Stomach (tissue), 9 donors: ENCODE measurements around the gene AFDN. TPM values are rescaled to one million over a fixed set of nuclear protein-coding genes. Genes with fewer than 3 reads are reported as not detected.

Experiments used
- DNase-seq, 2 donors: peaks; one replicate each; pipeline versions ENCODE4 v3.0.0 to v3.0.0-alpha.2; 2013 to 2019
- H3K27ac ChIP-seq, 5 donors: fragments of 200-600 bp in 4 of 5; sonication (generic) in 4 of 5; one replicate each; pipeline ENCODE4 v1.5.1; 2013 to 2019; ENCODE audit warnings: mild to moderate bottlenecking in 1 of 5, moderate library complexity in 1 of 5
- H3K27me3 ChIP-seq, 3 donors: fragments of 200-600 bp; sonication (generic); one replicate each; pipeline ENCODE4 v1.5.1; 2017 to 2019; ENCODE audit warnings: mixed run types in 1 of 3
- H3K36me3 ChIP-seq, 4 donors: fragments of 200-600 bp; sonication (generic); 1 replicate in 3 of 4; 2 replicates in 1 of 4; pipeline ENCODE4 v1.5.1; 2016 to 2019
- H3K4me1 ChIP-seq, 4 donors: fragments of 200-600 bp; sonication (generic); one replicate each; pipeline ENCODE4 v1.5.1; 2016 to 2019
- H3K4me3 ChIP-seq, 4 donors: fragments of 200-600 bp; sonication (generic) in 3 of 4; one replicate each; pipeline ENCODE4 v1.5.1; 2016 to 2019; ENCODE audit warnings: mild to moderate bottlenecking in 1 of 4
- H3K9me3 ChIP-seq, 4 donors: fragments of 200-600 bp; sonication (generic); one replicate each; pipeline ENCODE4 v1.5.1; 2016 to 2019
- CTCF ChIP-seq, 7 experiments: fragments of 450-650 bp in 4 of 7; fragments of 200-600 bp in 3 of 7; sonication (generic) in 3 of 7; IDR thresholded peaks; one replicate each; pipeline ENCODE4 v1.5.1; 2016 to 2019; ENCODE audit warnings: antibody characterized with exemption in 7 of 7, control low read depth in 2 of 7, mild to moderate bottlenecking in 1 of 7
- EP300 ChIP-seq: sonication (generic); formaldehyde crosslinking; IDR thresholded peaks from one replicate; pipeline ENCODE4 v1.6.1; 2017; ENCODE audit warnings: antibody characterized with exemption
- POLR2A ChIP-seq, 4 donors: fragments of 450-650 bp; IDR thresholded peaks; one replicate each; pipeline ENCODE4 v1.6.1; 2016; ENCODE audit warnings: antibody characterized with exemption in 4 of 4, control low read depth in 2 of 4, mild to moderate bottlenecking in 1 of 4, moderate library complexity in 1 of 4
- POLR2AphosphoS5 ChIP-seq, 3 donors: sonication (generic); formaldehyde crosslinking; IDR thresholded peaks; one replicate each; pipeline ENCODE4 v1.6.1; 2016; ENCODE audit warnings: antibody characterized with exemption in 3 of 3
- WGBS, 5 donors: extraction: QIAGEN DNeasy Blood & Tissue Kit in 3 of 5; methylation state at CpG; one replicate each; pipeline versions ENCODE4 v1.1.5 to v1.1.7; 2013 to 2018; 5-methylcytosine and 5-hydroxymethylcytosine counted together
- intact Hi-C: fragments of 100-400 bp; cut with DNase I; formaldehyde crosslinking; loops from one replicate; pipeline ENCODE4 v1.15.1; 2023; ENCODE audit warnings: low total_unique reads
- polyA plus RNA-seq, 3 donors: library from polyadenylated mRNA; stranded (reverse); fragments of 200-250 nt; gene quantifications; one replicate each; pipeline ENCODE4 v1.2.3, GENCODE V29; 2013
- total RNA-seq, 5 donors: library from RNA; depleted of rRNA; stranded (reverse); fragments of >200 nt; gene quantifications; one replicate each; pipeline versions ENCODE4 v1.1.0 to v1.2.3, GENCODE V29; 2014 to 2016
- donor health status: healthy with polysubstance abuse.
- donor health status: Bipolar disorder and iron deficiency.
- donor health status: healthy.

Gene AFDN
- total and polyA plus RNA-seq, 8 donors = 24.8 to 521 (median 114) TPM

GRCh38 chr6:167993169-167993568, 166.5 kb downstream of the AFDN start:
- H3K36me3 ChIP-seq = no peaks in the 10 kb centered on the region
- peak in 1 of 2 donors; percentile 49 for DNase-seq
- intact Hi-C loops = no loop called here
- peak overlapping the region in 1 of 5 donors; percentile 8 for H3K27ac ChIP-seq
- peaks cover 0 to 12% (median 0%) of the 10 kb centered on the region in 3 donors for H3K27me3 ChIP-seq
- no peak overlapping the region for H3K4me3 ChIP-seq
- TF ChIP-seq CTCF (IDR thresholded peaks at IDR 0.05) (no peak), POLR2AphosphoS5 (IDR thresholded peaks at IDR 0.05) (peak in 2 of 3 donors; percentile 4 to 14)
- WGBS, 5 donors = 78 to 94% (median 87%) methylated on average over 16 of the region's 16 CpGs
- no peaks in the 10 kb centered on the region for H3K4me1 ChIP-seq
- H3K9me3 ChIP-seq = no peaks in the 10 kb centered on the region

- H3K27ac ChIP-seq = no peak overlapping the region
- H3K27me3 ChIP-seq = peaks cover 0 to 13% (median 0%) of the 10 kb centered on the region in 3 donors
- WGBS, 5 donors = 65 to 83% (median 71%) methylated on average over 11 of the region's 11 CpGs
- no peaks in the 10 kb centered on the region for H3K4me1 ChIP-seq
- no peaks in the 10 kb centered on the region for H3K9me3 ChIP-seq
- no peak for TF ChIP-seq CTCF (IDR thresholded peaks at IDR 0.05)
- TF ChIP-seq EP300 = no peak
- no peak for TF ChIP-seq POLR2AphosphoS5 (IDR thresholded peaks at IDR 0.05)
- no peak for TF ChIP-seq POLR2A (IDR thresholded peaks at IDR 0.05)
- intact Hi-C loops = no loop called here
- H3K4me3 ChIP-seq = no peak overlapping the region
- no peaks in the 10 kb centered on the region for H3K36me3 ChIP-seq
- DNase-seq = no peak
These were observed 167.1 kb downstream of the AFDN start for GRCh38 chr6:167993831-167994230.

GRCh38 chr6:167995302-167995701, 168.6 kb downstream of the AFDN start:
- TF ChIP-seq EP300 = no peak
- TF ChIP-seq POLR2A (IDR thresholded peaks at IDR 0.05) = no peak
- TF ChIP-seq CTCF (IDR thresholded peaks at IDR 0.05) = no peak
- no peak for TF ChIP-seq POLR2AphosphoS5 (IDR thresholded peaks at IDR 0.05)
- intact Hi-C loops = no loop called here
- H3K27me3 ChIP-seq = peaks cover 0 to 16% (median 0%) of the 10 kb centered on the region in 3 donors
- no peak overlapping the region for H3K4me3 ChIP-seq
- DNase-seq = no peak
- H3K4me1 ChIP-seq = no peaks in the 10 kb centered on the region
- no peaks in the 10 kb centered on the region for H3K36me3 ChIP-seq
- 84 to 91% (median 89%) methylated on average over 6 to 12 of the region's 12 CpGs for WGBS, 5 donors
- no peaks in the 10 kb centered on the region for H3K9me3 ChIP-seq
- H3K27ac ChIP-seq = no peak overlapping the region

- Histone ChIP-seq H3K27me3 (peaks cover 0 to 19% (median 0%) of the 10 kb centered on the region in 3 donors), H3K36me3 (no peaks in the 10 kb centered on the region), H3K4me1 (no peaks in the 10 kb centered on the region), H3K27ac (no peak overlapping the region), H3K4me3 (no peak overlapping the region), H3K9me3 (no peaks in the 10 kb centered on the region)
- WGBS, 5 donors = 94 to 96% (median 95%) methylated on average over 13 to 22 of the region's 22 CpGs
- no peak for DNase-seq
- intact Hi-C loops = no loop called here
- TF ChIP-seq EP300 (no peak), POLR2AphosphoS5 (IDR thresholded peaks at IDR 0.05) (no peak), CTCF (IDR thresholded peaks at IDR 0.05) (no peak), POLR2A (IDR thresholded peaks at IDR 0.05) (no peak)
These were observed 169.0 kb downstream of the AFDN start for GRCh38 chr6:167995731-167996151.
